GM12875 (cell line): ENCODE data around the gene IGSF22.

Source experiments
- H3K4me3 ChIP-seq: one replicate; pipeline ENCODE4 v1.5.1; 2011; ENCODE audit warnings: low read depth, low read length, control low read depth
- CTCF ChIP-seq: IDR thresholded peaks from 2 replicates; pipeline ENCODE4 v1.5.1; 2011; ENCODE audit warnings: low read depth, mild to moderate bottlenecking, control low read depth, inconsistent platforms, low read length, moderate library complexity, borderline replicate concordance; ENCODE audit not compliant: insufficient read depth

IGSF22 gene

DNA sequence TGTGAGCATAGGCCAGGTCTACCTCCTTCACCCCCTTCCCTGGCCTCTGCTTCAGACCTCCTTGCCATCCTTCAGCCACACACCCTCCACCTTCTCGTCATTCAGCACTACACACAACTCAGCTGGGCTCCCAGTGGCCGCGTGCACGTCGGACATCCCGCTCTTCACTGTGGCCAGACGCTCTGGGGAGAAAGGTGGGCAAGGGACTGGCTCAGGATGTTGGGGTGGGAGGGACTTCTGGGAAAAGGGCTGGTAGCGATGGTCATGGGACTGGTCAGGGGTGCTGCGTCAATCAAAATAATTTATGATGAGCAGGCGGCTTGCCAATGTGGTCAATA lies 11.6 kb downstream of the IGSF22 start:
- TF ChIP-seq CTCF, result no peak
- no peak overlapping the region for H3K4me3 ChIP-seq

- H3K4me3 ChIP-seq, result no peak overlapping the region
- no peak for TF ChIP-seq CTCF
These were observed 12.1 kb downstream of the IGSF22 start for GRCh38 chr11:18713646-18714442.

- no peak for TF ChIP-seq CTCF
- no peak overlapping the region for H3K4me3 ChIP-seq
These were observed 15.4 kb downstream of the IGSF22 start for GRCh38 chr11:18710545-18710944.

GRCh38 chr11:18709414-18709813 lies 16.6 kb downstream of the IGSF22 start:
- no peak for TF ChIP-seq CTCF
- no peak overlapping the region for H3K4me3 ChIP-seq

GRCh38 chr11:18707811-18708340 lies 18.1 kb downstream of the IGSF22 start:
- TF ChIP-seq CTCF, result no peak
- no peak overlapping the region for H3K4me3 ChIP-seq

- no peak for TF ChIP-seq CTCF
- H3K4me3 ChIP-seq, result no peak overlapping the region
These were observed 19.4 kb downstream of the IGSF22 start for GRCh38 chr11:18706330-18707243.
